CD4-positive, alpha-beta T cell (primary cell): Measurements from ENCODE around the gene PARP12. TPM values are rescaled to one million over a fixed set of nuclear protein-coding genes. Genes with fewer than 3 reads are reported as not detected.

Experiments
- ATAC-seq: fragments of 200-7000 bp; cut with Tn5 transposase; one replicate; pipeline ENCODE4 v1.10.0; 2022; ENCODE audit warnings: mild to moderate bottlenecking; ENCODE audit not compliant: poor library complexity
- CTCF ChIA-PET: fragments of 350-600 bp; sonication (Branson Sonifier 250); formaldehyde crosslinking; loops from one replicate; lab custom pipeline; 2021; ENCODE audit warnings: antibody characterized with exemption, inconsistent platforms; lab: Charles Lee
- POLR2A ChIA-PET: fragments of 350-600 bp; sonication (Branson Sonifier 250); formaldehyde crosslinking; loops from one replicate; lab custom pipeline; 2021; ENCODE audit warnings: antibody characterized with exemption, inconsistent platforms; lab: Charles Lee
- DNase-seq, 14 experiments: peaks; one replicate each; pipeline ENCODE4 v3.0.0-alpha.2; 2013 to 2020; ENCODE audit warnings: mixed read lengths in 2 of 14
- H3K27ac ChIP-seq, 2 donors: one replicate each; pipeline versions ENCODE4 v1.5.1 to v1.7.0; 2013; ENCODE audit warnings: low read length in 2 of 2, low read depth in 1 of 2, mild to moderate bottlenecking in 1 of 2
- H3K27me3 ChIP-seq, 2 experiments: 1 replicate in 1 of 2; 2 replicates in 1 of 2; pipeline versions ENCODE4 v1.6.1 to v1.7.0; 2013; ENCODE audit warnings: low read length in 2 of 2, control low read depth in 1 of 2, mild to moderate bottlenecking in 1 of 2, moderate library complexity in 1 of 2; ENCODE audit not compliant: insufficient read depth in 2 of 2, control insufficient read depth in 1 of 2
- H3K36me3 ChIP-seq: one replicate; pipeline ENCODE4 v1.6.1; 2013; ENCODE audit warnings: low read length, control low read depth; ENCODE audit not compliant: insufficient read depth
- H3K4me1 ChIP-seq: one replicate; pipeline ENCODE4 v1.6.1; 2013; ENCODE audit warnings: low read length, control low read depth; ENCODE audit not compliant: insufficient read depth
- H3K4me3 ChIP-seq: one replicate; pipeline ENCODE4 v1.5.1; 2013; ENCODE audit warnings: mild to moderate bottlenecking, low read length, moderate library complexity
- H3K9me3 ChIP-seq, 2 experiments: 1 replicate in 1 of 2; 2 replicates in 1 of 2; pipeline versions ENCODE4 v1.6.1 to v1.7.0; 2013; ENCODE audit warnings: low read length in 2 of 2, mild to moderate bottlenecking in 2 of 2, control low read depth in 1 of 2, moderate library complexity in 1 of 2; ENCODE audit not compliant: control insufficient read depth in 1 of 2, insufficient read depth in 1 of 2
- H3K27ac Mint-ChIP-seq: one replicate; pipeline ENCODE4 v1.8.0; 2020; ENCODE audit warnings: mixed read lengths
- H3K27me3 Mint-ChIP-seq: one replicate; pipeline ENCODE4 v1.8.0; 2021; ENCODE audit warnings: mixed read lengths
- H3K36me3 Mint-ChIP-seq: one replicate; pipeline ENCODE4 v1.8.0; 2021; ENCODE audit warnings: low read depth, mixed read lengths
- H3K4me1 Mint-ChIP-seq: one replicate; pipeline ENCODE4 v1.8.0; 2021; ENCODE audit warnings: low read depth, mixed read lengths
- H3K4me3 Mint-ChIP-seq: one replicate; pipeline ENCODE4 v1.8.0; 2020; ENCODE audit warnings: mild to moderate bottlenecking, mixed read lengths
- H3K9me3 Mint-ChIP-seq: one replicate; pipeline ENCODE4 v1.8.0; 2020; ENCODE audit warnings: mixed read lengths
- intact Hi-C, 2 experiments: fragments of 100-400 bp; cut with DNase I in 1 of 2; cut with micrococcal nuclease in 1 of 2; formaldehyde crosslinking; loops; one replicate each; pipeline versions ENCODE4 v1.15.1 to v1.9.0; 2023 to 2025; cut with DNase I, micrococcal nuclease
- total RNA-seq, 174 experiments: library from RNA in 2 of 174; stranded (reverse) in 2 of 174; gene quantifications; one replicate each; pipeline ENCODE4 v1.2.3 and lab custom pipeline; 2021 to 2026
- TF ChIP-seq, protein P1 (sequence below): fragments of 200-600 bp; IDR thresholded peaks from one replicate; pipeline ENCODE4 v1.8.0; 2022; ENCODE audit warnings: antibody characterized with exemption, mild to moderate bottlenecking

The PARP12 gene
- total RNA-seq, 2 experiments from 2014 or later = 76.7 to 78.5 TPM

DNA sequence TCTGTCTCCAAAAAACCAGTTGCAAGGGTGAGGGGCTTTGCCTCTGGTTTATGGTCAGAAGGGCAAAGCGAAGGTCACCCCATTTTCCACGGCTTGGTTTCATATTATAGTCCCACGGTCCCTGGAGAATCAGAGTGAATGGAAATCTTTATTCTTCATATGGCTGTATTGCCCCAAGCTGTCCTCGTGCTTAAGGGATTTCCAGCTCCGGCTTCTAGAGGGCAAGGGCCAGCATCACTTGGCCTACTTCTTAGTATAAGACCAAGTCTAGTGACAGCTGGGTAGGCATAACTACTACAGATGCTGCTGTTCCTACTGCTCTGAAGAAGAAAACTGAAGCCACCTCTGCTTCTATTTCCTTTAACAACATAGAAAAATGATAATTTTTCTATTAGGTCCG, 63.2 kb downstream of the PARP12 start:
- TF ChIP-seq, protein P1, sequence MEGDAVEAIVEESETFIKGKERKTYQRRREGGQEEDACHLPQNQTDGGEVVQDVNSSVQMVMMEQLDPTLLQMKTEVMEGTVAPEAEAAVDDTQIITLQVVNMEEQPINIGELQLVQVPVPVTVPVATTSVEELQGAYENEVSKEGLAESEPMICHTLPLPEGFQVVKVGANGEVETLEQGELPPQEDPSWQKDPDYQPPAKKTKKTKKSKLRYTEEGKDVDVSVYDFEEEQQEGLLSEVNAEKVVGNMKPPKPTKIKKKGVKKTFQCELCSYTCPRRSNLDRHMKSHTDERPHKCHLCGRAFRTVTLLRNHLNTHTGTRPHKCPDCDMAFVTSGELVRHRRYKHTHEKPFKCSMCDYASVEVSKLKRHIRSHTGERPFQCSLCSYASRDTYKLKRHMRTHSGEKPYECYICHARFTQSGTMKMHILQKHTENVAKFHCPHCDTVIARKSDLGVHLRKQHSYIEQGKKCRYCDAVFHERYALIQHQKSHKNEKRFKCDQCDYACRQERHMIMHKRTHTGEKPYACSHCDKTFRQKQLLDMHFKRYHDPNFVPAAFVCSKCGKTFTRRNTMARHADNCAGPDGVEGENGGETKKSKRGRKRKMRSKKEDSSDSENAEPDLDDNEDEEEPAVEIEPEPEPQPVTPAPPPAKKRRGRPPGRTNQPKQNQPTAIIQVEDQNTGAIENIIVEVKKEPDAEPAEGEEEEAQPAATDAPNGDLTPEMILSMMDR = no peak
- H3K27me3 Mint-ChIP-seq = no peaks in the 10 kb centered on the region
- no peaks in the 10 kb centered on the region for H3K9me3 ChIP-seq
- no peaks in the 10 kb centered on the region for H3K4me1 Mint-ChIP-seq
- CTCF ChIA-PET = interaction anchor here (1.0 kb wide), 1 partner anchor 381 kb away, joined by 3 read pairs; no protein-coding TSS in a partner anchor
- H3K27ac Mint-ChIP-seq = no peak overlapping the region
- no peaks in the 10 kb centered on the region for H3K36me3 ChIP-seq
- H3K36me3 Mint-ChIP-seq = no peaks in the 10 kb centered on the region
- H3K4me1 ChIP-seq = no peaks in the 10 kb centered on the region
- no peak for DNase-seq
- POLR2A ChIA-PET = no interaction called here
- no peak overlapping the region for H3K4me3 ChIP-seq
- no peak for ATAC-seq
- intact Hi-C loops = no loop called here
- H3K4me3 Mint-ChIP-seq = no peak overlapping the region
- no peaks in the 10 kb centered on the region for H3K27me3 ChIP-seq
- no peak overlapping the region for H3K27ac ChIP-seq
- H3K9me3 Mint-ChIP-seq = no peaks in the 10 kb centered on the region

DNA sequence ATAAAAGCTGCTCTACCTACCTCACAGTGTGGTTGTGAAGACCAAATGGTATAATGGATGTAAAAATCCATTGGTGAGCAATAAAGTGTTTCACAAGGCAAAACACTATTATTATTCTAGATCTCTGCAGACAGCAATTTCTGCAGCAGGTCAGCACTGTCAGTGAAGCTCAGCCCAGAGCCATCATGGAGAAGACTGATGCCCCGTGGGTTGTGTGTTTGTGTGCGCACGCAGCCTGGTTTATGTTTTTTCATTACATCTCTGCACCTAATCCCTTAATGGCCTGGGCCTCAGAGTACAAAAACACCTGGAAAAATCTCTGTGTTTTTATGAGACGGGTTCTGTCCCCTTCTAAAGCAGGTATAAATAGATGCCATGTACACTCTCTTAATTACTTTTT, 64.2 kb downstream of the PARP12 start:
- H3K27me3 ChIP-seq = no peaks in the 10 kb centered on the region

DNA sequence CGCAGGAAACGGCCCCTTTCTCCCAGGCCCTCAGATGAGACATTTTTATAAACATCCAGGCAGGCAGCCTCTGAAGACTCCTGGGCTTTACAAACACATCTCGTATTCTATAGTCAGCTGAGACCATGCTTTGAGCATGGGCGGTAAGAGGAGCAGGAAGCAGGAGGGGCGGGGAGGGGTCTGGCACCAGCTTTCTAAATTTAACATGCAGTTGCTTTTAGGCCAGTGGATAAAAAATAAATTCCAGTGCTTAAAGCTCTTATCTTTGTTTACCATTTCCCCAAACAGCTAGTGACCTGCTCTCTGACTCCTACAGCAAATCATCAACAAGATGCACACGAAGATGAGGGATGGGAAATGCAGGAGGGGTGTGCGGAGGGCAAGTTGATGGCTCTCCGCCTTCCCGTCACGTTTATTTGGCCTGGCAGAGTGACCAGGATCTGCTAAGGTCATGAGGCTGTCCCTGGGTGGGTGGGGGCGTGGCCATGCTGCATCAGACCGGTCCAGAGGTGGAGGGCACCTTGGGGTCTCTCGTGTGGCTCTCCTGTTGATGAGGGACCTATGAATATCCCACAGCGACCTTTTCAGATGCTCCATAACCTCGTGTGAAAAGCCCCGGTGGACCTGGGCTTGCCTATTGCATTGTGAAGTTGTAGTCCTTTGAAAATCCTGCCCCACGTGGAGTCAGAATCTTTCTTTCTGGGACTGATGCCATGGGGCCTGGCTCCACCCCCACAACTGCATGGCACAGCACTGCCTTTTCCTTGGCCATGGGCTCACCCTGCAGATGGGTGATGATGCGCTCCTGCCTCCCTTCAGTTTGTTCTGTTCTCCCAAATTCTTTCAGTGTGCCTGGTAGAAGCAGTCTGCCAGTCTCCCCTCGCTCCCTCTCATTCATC, 67.5 kb downstream of the PARP12 start:
- intact Hi-C loops = no loop called here
- no peaks in the 10 kb centered on the region for H3K27me3 ChIP-seq
- no peak overlapping the region for H3K27ac ChIP-seq
- no peaks in the 10 kb centered on the region for H3K36me3 ChIP-seq
- ChIA-PET POLR2A (no interaction called here), CTCF (no interaction called here)
- no peaks in the 10 kb centered on the region for H3K36me3 Mint-ChIP-seq
- TF ChIP-seq, protein P1 = no peak
- no peaks in the 10 kb centered on the region for H3K27me3 Mint-ChIP-seq
- no peaks in the 10 kb centered on the region for H3K4me1 ChIP-seq
- no peaks in the 10 kb centered on the region for H3K9me3 ChIP-seq
- no peak overlapping the region for H3K27ac Mint-ChIP-seq
- no peak overlapping the region for H3K4me3 ChIP-seq
- no peaks in the 10 kb centered on the region for H3K9me3 Mint-ChIP-seq
- no peak for DNase-seq
- no peak for ATAC-seq
- no peaks in the 10 kb centered on the region for H3K4me1 Mint-ChIP-seq
- H3K4me3 Mint-ChIP-seq = no peak overlapping the region

More for the DNA sequence above, 64.2 kb downstream of the PARP12 start:
- H3K36me3 Mint-ChIP-seq = no peaks in the 10 kb centered on the region
- ChIA-PET CTCF (no interaction called here), POLR2A (no interaction called here)
- H3K27ac Mint-ChIP-seq = no peak overlapping the region
- Histone ChIP-seq H3K36me3 (no peaks in the 10 kb centered on the region), H3K9me3 (no peaks in the 10 kb centered on the region), H3K4me1 (no peaks in the 10 kb centered on the region), H3K4me3 (no peak overlapping the region), H3K27ac (no peak overlapping the region)
- no peaks in the 10 kb centered on the region for H3K9me3 Mint-ChIP-seq
- no peaks in the 10 kb centered on the region for H3K27me3 Mint-ChIP-seq
- no peak overlapping the region for H3K4me3 Mint-ChIP-seq
- TF ChIP-seq, protein P1 = no peak
- intact Hi-C loops = no loop called here
- DNase-seq = no peak
- ATAC-seq = no peak
- no peaks in the 10 kb centered on the region for H3K4me1 Mint-ChIP-seq
